OCI-LY3 (cell line): ENCODE data around the gene EDA.

ENCODE experiments used
- CTCF ChIP-seq: fragments of 200-600, 300-600 bp; sonication (generic); IDR thresholded peaks from 2 replicates; pipeline ENCODE4 v1.5.1; 2014; ENCODE audit warnings: antibody characterized with exemption, low read length, low read depth
- EZH2phosphoT487 ChIP-seq: fragments of 200-600 bp; shearing (Covaris generic); IDR thresholded peaks from 2 replicates; pipeline ENCODE4 v1.6.1; 2018; ENCODE audit warnings: antibody characterized with exemption, mixed run types, low read depth

- TF ChIP-seq CTCF (no peak), EZH2phosphoT487 (no peak)
Observed at GRCh38 chrX:69674891-69675290, 59.0 kb downstream of the EDA start.
